HG02623 (cell line): Measurements from ENCODE around the gene MALRD1.
"Not testable (repeated sequence)": the region's sequence is repeated elsewhere in the genome, so short reads cannot be mapped to it uniquely, and the experiment has no call there.

ENCODE experiments used
- ATAC-seq: cut with Tn5 transposase; IDR thresholded peaks from one replicate; pipeline ENCODE4 v1.9.1; 2021; ENCODE audit warnings: moderate library complexity; ENCODE audit not compliant: unreplicated experiment

The MALRD1 gene

GRCh38 chr10:19488592-19489280 is 440.1 kb downstream of the MALRD1 start:
- ATAC-seq: no peak

GRCh38 chr10:19491166-19491565 is 442.6 kb downstream of the MALRD1 start:
- no peak for ATAC-seq

GRCh38 chr10:19493917-19494316 is 445.3 kb downstream of the MALRD1 start:
- no peak for ATAC-seq

GRCh38 chr10:19497026-19497425 is 448.4 kb downstream of the MALRD1 start:
- no peak for ATAC-seq

- ATAC-seq: no peak
These were observed 450.0 kb downstream of the MALRD1 start for GRCh38 chr10:19498393-19499290.

- no peak for ATAC-seq
These were observed 450.7 kb downstream of the MALRD1 start for GRCh38 chr10:19499291-19499770.

- no peak for ATAC-seq
These were observed 452.4 kb downstream of the MALRD1 start for GRCh38 chr10:19500959-19501358.

GRCh38 chr10:19505320-19506312 is 457.0 kb downstream of the MALRD1 start:
- ATAC-seq: no peak

GRCh38 chr10:19510005-19510732 is 461.6 kb downstream of the MALRD1 start:
- ATAC-seq: not testable (repeated sequence)

- ATAC-seq: no peak
These were observed 469.5 kb downstream of the MALRD1 start for GRCh38 chr10:19518109-19518508.

- no peak for ATAC-seq
These were observed 470.0 kb downstream of the MALRD1 start for GRCh38 chr10:19518632-19519031.

- no peak for ATAC-seq
These were observed 482.7 kb downstream of the MALRD1 start for GRCh38 chr10:19531324-19531723.

GRCh38 chr10:19532411-19532810 is 483.8 kb downstream of the MALRD1 start:
- no peak for ATAC-seq

- no peak for ATAC-seq
These were observed 492.7 kb downstream of the MALRD1 start for GRCh38 chr10:19541299-19541698.

GRCh38 chr10:19546224-19546623 is 497.6 kb downstream of the MALRD1 start:
- no peak for ATAC-seq

GRCh38 chr10:19549503-19549902 is 500.9 kb downstream of the MALRD1 start:
- no peak for ATAC-seq

- ATAC-seq: no peak
These were observed 508.1 kb downstream of the MALRD1 start for GRCh38 chr10:19556666-19557065.

GRCh38 chr10:19561181-19561580 is 512.6 kb downstream of the MALRD1 start:
- no peak for ATAC-seq

- no peak for ATAC-seq
These were observed 515.0 kb downstream of the MALRD1 start for GRCh38 chr10:19563388-19564141.
